Measurements from ENCODE around the gene ABLIM3. TPM values are rescaled to one million over a fixed set of nuclear protein-coding genes. Genes with fewer than 3 reads are reported as not detected.

ABLIM3 gene
- polyA plus RNA-seq, 2 donors, result 17.1 to 56.2 TPM

DNA sequence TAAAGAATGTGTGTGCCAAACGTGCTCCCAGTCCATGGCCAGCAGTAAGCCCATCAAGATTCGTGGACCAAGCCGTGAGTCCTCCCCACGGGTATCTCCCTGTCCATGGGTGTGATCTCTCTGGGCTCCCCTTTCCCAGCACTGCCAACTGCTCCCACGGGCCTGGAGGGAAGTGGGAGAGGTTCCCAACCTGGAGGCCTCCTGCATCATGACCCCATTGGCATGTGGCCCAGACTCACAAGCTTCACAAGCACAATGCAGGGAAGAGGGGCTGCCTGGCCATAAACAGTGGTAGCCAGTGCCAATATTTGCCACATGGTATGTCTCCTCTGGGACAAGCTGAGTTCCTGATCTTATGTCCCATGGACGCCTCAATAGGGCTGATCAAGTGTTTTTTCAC lies 59.1 kb downstream of the ABLIM3 start:
- Histone ChIP-seq H3K4me3 (ENCODE audit: low read depth in 1 of 2, low read length in 2 of 2) (no peak overlapping the region), H3K36me3 (ENCODE audit: control insufficient read depth in 2 of 2, insufficient read depth in 2 of 2, low read length in 1 of 2) (peaks cover 0 to 12% of the 10 kb centered on the region in 2 donors), H3K27ac (ENCODE audit: low read depth in 2 of 2, low read length in 1 of 2) (no peak overlapping the region), H3K27me3 (ENCODE audit: control insufficient read depth in 1 of 2, insufficient read depth in 2 of 2, low read length in 2 of 2) (no peaks in the 10 kb centered on the region), H3K9me3 (ENCODE audit: control insufficient read depth in 2 of 2, insufficient read depth in 1 of 2, low read depth in 1 of 2, low read length in 1 of 2) (no peaks in the 10 kb centered on the region), H3K4me1 (ENCODE audit: control insufficient read depth in 2 of 2, insufficient read depth in 2 of 2, low read length in 1 of 2) (peaks cover 0 to 2% of the 10 kb centered on the region in 2 donors)
- 62 to 66% methylated on average over 6 of the region's 6 CpGs for WGBS, 2 donors

DNA sequence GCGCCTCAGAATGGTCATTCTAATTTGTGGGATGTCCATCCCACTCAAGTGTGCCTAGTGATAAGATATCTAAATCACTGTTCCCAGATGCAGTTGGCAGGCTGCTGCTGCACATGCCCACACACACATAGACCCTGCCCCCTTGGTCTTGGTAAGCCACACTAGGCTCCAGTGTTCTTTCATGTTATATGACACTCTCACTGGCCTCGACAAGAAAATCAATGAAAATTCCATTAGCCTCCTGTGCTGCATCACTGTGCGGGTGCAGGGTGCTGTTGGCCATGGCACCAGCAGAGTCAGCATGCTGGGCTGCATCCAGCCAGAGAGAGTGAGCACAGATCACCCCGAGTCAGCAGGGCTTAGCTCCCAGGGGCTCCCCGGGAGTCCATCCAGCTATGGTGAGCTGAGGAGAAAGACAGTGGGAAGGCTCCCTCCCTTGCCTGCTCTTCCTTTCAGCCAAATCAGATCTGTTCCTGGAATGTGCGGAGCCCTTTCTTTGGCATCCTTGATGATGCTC lies 59.9 kb downstream of the ABLIM3 start:
- Histone ChIP-seq H3K27me3 (ENCODE audit: control insufficient read depth in 1 of 2, insufficient read depth in 2 of 2, low read length in 2 of 2) (no peaks in the 10 kb centered on the region), H3K27ac (ENCODE audit: low read depth in 2 of 2, low read length in 1 of 2) (no peak overlapping the region), H3K4me1 (ENCODE audit: control insufficient read depth in 2 of 2, insufficient read depth in 2 of 2, low read length in 1 of 2) (peaks cover 0 to 5% of the 10 kb centered on the region in 2 donors), H3K36me3 (ENCODE audit: control insufficient read depth in 2 of 2, insufficient read depth in 2 of 2, low read length in 1 of 2) (peaks cover 0 to 12% of the 10 kb centered on the region in 2 donors), H3K9me3 (ENCODE audit: control insufficient read depth in 2 of 2, insufficient read depth in 1 of 2, low read depth in 1 of 2, low read length in 1 of 2) (no peaks in the 10 kb centered on the region), H3K4me3 (ENCODE audit: low read depth in 1 of 2, low read length in 2 of 2) (no peak overlapping the region)
- 73 to 74% methylated on average over 6 of the region's 6 CpGs for WGBS, 2 donors

DNA sequence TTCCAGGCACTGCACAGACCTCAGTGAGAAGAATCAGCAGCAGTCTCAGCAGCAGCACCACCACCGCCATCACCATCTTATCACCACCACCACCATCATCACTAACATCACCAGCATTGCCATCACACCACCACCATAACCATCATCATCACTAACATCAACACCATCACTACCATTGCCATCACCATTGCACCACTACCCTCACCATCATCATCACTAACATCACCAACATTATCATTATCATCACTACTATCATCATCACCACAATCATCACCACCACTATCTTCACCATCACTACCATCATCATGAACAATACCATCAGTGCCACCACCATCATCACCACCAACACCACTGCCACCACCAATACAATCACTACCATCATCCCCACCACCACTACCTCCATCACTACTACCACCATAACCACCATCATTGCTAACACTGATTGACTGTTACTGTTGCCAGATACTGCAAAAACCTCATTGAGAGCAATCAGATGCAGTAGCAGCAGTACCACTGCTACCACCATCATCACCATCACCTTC lies 61.7 kb downstream of the ABLIM3 start:
- Histone ChIP-seq H3K4me1 (ENCODE audit: control insufficient read depth in 2 of 2, insufficient read depth in 2 of 2, low read length in 1 of 2) (peaks cover 5 to 7% of the 10 kb centered on the region in 2 donors), H3K27me3 (ENCODE audit: control insufficient read depth in 1 of 2, insufficient read depth in 2 of 2, low read length in 2 of 2) (no peaks in the 10 kb centered on the region), H3K9me3 (ENCODE audit: control insufficient read depth in 2 of 2, insufficient read depth in 1 of 2, low read depth in 1 of 2, low read length in 1 of 2) (no peaks in the 10 kb centered on the region), H3K36me3 (ENCODE audit: control insufficient read depth in 2 of 2, insufficient read depth in 2 of 2, low read length in 1 of 2) (peaks cover 0 to 15% of the 10 kb centered on the region in 2 donors), H3K4me3 (ENCODE audit: low read depth in 1 of 2, low read length in 2 of 2) (no peak overlapping the region), H3K27ac (ENCODE audit: low read depth in 2 of 2, low read length in 1 of 2) (no peak overlapping the region)
- 96 to 100% methylated on average over 1 of the region's 1 CpG for WGBS, 2 donors

DNA sequence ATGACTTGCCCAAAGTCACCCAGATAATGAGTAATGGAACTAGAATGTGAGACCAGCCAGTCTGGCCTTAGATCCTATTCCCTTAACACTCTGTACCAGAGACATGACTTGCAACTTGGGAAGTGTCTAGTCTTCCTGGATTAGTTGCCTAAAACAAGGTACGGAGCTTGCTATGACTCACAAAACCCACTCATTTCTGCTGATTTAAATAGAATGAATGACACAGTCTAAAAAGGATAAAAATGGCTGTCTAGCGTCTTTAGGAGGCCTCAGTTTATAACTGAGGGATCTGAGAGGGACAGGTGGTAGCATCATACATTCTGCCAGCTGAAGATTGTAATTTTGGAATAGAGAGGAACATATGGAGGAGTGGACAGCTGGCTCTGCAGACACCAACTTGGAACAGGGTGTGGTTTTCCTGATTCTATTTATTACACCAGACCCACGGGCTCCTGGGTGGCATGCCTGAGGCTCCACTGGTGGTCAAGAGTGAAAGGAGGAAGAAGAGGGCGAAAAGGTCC lies 62.7 kb downstream of the ABLIM3 start:
- Histone ChIP-seq H3K27ac (ENCODE audit: low read depth in 2 of 2, low read length in 1 of 2) (no peak overlapping the region), H3K4me3 (ENCODE audit: low read depth in 1 of 2, low read length in 2 of 2) (no peak overlapping the region), H3K27me3 (ENCODE audit: control insufficient read depth in 1 of 2, insufficient read depth in 2 of 2, low read length in 2 of 2) (no peaks in the 10 kb centered on the region), H3K4me1 (ENCODE audit: control insufficient read depth in 2 of 2, insufficient read depth in 2 of 2, low read length in 1 of 2) (peaks cover 5 to 7% of the 10 kb centered on the region in 2 donors), H3K36me3 (ENCODE audit: control insufficient read depth in 2 of 2, insufficient read depth in 2 of 2, low read length in 1 of 2) (peaks cover 0 to 15% of the 10 kb centered on the region in 2 donors), H3K9me3 (ENCODE audit: control insufficient read depth in 2 of 2, insufficient read depth in 1 of 2, low read depth in 1 of 2, low read length in 1 of 2) (no peaks in the 10 kb centered on the region)
- WGBS, 2 donors, result 59 to 60% methylated on average over 4 of the region's 4 CpGs

DNA sequence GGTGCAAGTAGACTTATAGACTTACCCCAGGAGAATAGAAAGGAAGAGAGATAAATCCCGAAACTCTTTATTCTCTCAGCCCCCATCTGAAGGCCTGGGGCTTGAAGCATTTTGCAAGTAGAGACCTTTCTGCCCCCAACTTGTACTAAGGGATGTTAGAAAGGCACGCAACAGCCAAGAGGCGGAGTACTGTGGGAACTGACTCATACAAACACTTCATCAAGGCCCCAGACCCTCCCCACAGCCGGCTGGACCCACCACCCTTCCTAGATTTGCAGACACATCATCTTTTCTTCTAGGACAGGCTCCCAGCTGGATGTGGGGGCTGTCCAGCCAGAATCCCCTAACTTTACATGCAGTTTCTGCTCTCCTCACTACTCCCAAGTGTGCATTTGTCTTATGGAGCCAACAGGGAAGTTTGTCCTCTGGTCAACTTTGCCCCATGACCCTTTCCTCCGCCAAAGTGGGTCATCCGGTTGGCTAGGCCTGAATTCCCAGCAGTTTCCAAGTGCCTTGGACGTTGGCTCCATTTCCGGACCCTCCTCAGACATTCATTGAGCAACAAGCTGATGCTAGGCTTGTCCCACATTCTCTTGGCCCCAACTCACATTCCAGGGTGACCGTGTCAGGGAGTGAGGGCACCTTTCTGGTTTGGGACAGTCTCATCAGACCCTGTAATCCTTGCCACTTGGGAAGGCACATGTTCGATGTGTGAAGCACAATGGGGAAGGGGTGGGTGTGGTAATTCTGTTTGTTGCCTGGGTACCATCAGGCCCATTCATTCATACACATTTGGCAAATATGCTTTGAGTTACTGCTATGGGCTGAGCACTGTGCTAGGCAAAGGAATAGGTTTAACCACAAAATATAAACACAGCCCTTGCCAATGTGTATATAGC lies 64.6 kb downstream of the ABLIM3 start:
- peaks cover 0 to 11% of the 10 kb centered on the region in 2 donors for H3K36me3 ChIP-seq (ENCODE audit: control insufficient read depth in 2 of 2, insufficient read depth in 2 of 2, low read length in 1 of 2)
- no peaks in the 10 kb centered on the region for H3K27me3 ChIP-seq (ENCODE audit: control insufficient read depth in 1 of 2, insufficient read depth in 2 of 2, low read length in 2 of 2)
- H3K9me3 ChIP-seq (ENCODE audit: control insufficient read depth in 2 of 2, insufficient read depth in 1 of 2, low read depth in 1 of 2, low read length in 1 of 2), result no peaks in the 10 kb centered on the region
- no peak overlapping the region for H3K4me3 ChIP-seq (ENCODE audit: low read depth in 1 of 2, low read length in 2 of 2)
- 72 to 76% methylated on average over 10 of the region's 10 CpGs for WGBS, 2 donors
- no peak overlapping the region for H3K27ac ChIP-seq (ENCODE audit: low read depth in 2 of 2, low read length in 1 of 2)
- H3K4me1 ChIP-seq (ENCODE audit: control insufficient read depth in 2 of 2, insufficient read depth in 2 of 2, low read length in 1 of 2), result peaks cover 5 to 7% of the 10 kb centered on the region in 2 donors

DNA sequence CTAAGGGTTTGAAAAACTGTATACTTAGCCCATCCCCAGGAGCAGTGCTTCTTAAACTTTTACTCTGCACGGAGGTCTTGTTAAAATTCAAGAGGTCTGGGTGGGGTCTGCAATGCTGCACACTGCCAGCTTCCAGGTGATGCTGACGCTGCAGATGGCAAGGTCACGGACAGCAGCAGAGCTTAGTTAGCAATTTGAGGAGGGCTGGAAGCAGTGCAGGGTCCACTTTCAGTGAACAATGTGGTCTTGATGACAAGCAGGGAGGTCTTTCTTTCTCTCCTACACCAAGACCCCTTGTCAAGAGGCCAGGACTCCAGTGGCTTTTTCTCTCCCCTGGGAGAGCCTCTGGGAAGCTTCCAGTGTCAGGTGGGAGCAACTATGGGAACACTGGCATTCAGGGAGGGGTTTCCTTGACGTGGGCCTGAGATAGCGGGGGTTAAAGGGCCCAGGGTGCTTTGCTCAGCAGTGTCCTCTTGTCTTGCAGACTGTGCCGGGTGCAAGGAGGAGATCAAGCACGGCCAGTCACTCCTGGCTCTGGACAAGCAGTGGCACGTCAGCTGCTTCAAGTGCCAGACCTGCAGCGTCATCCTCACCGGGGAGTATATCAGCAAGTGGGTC lies 65.3 kb downstream of the ABLIM3 start:
- Histone ChIP-seq H3K36me3 (ENCODE audit: control insufficient read depth in 2 of 2, insufficient read depth in 2 of 2, low read length in 1 of 2) (peaks cover 0 to 11% of the 10 kb centered on the region in 2 donors), H3K4me3 (ENCODE audit: low read depth in 1 of 2, low read length in 2 of 2) (no peak overlapping the region), H3K27ac (ENCODE audit: low read depth in 2 of 2, low read length in 1 of 2) (no peak overlapping the region), H3K4me1 (ENCODE audit: control insufficient read depth in 2 of 2, insufficient read depth in 2 of 2, low read length in 1 of 2) (peaks cover 5 to 7% of the 10 kb centered on the region in 2 donors), H3K9me3 (ENCODE audit: control insufficient read depth in 2 of 2, insufficient read depth in 1 of 2, low read depth in 1 of 2, low read length in 1 of 2) (no peaks in the 10 kb centered on the region), H3K27me3 (ENCODE audit: control insufficient read depth in 1 of 2, insufficient read depth in 2 of 2, low read length in 2 of 2) (no peaks in the 10 kb centered on the region)
- WGBS, 2 donors, result 55 to 70% methylated on average over 10 of the region's 10 CpGs

DNA sequence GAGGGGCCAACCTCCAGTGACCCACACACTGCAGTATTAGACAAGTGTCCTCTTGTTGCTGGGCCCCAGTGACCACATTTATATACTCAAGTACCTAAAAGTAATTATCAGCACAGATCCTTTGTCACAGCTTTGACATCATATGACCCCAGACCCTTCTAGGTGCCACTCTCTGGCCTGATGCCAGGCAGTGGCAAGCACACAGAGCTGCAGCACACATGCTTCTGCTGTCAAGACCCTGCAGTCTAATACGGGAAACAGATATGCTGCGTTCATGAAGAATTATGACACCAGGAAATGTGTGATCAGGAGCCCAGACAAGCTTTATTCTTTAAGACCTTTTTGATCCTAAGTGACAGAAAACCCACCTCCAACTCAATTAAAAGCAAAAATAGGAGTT lies 66.5 kb downstream of the ABLIM3 start:
- 63 to 71% methylated on average over 2 of the region's 2 CpGs for WGBS, 2 donors
- Histone ChIP-seq H3K36me3 (ENCODE audit: control insufficient read depth in 2 of 2, insufficient read depth in 2 of 2, low read length in 1 of 2) (peaks cover 0 to 10% of the 10 kb centered on the region in 2 donors), H3K27me3 (ENCODE audit: control insufficient read depth in 1 of 2, insufficient read depth in 2 of 2, low read length in 2 of 2) (no peaks in the 10 kb centered on the region), H3K27ac (ENCODE audit: low read depth in 2 of 2, low read length in 1 of 2) (no peak overlapping the region), H3K4me3 (ENCODE audit: low read depth in 1 of 2, low read length in 2 of 2) (no peak overlapping the region), H3K4me1 (ENCODE audit: control insufficient read depth in 2 of 2, insufficient read depth in 2 of 2, low read length in 1 of 2) (peaks cover 5 to 7% of the 10 kb centered on the region in 2 donors), H3K9me3 (ENCODE audit: control insufficient read depth in 2 of 2, insufficient read depth in 1 of 2, low read depth in 1 of 2, low read length in 1 of 2) (no peaks in the 10 kb centered on the region)

DNA sequence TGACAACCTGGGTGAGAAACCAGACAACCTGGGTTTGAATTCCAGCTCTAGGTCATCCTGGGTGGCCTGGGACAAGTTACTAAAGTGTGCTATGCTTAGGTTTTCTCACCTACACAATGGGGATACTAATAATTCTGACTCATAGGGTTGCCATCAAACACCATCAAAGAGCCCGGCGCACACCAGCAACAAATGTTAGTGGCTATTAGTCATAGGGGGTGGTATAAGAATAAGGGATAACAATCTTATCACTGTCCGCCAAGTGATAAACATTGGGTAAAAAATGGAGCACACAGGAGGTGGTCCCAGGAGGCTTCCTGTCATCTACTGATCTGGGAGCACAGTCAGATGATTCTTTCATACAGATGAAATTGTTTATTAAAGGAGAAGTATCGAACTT lies 68.9 kb downstream of the ABLIM3 start:
- Histone ChIP-seq H3K27ac (ENCODE audit: low read depth in 2 of 2, low read length in 1 of 2) (no peak overlapping the region), H3K9me3 (ENCODE audit: control insufficient read depth in 2 of 2, insufficient read depth in 1 of 2, low read depth in 1 of 2, low read length in 1 of 2) (no peaks in the 10 kb centered on the region), H3K4me1 (ENCODE audit: control insufficient read depth in 2 of 2, insufficient read depth in 2 of 2, low read length in 1 of 2) (peaks cover 4 to 5% of the 10 kb centered on the region in 2 donors), H3K4me3 (ENCODE audit: low read depth in 1 of 2, low read length in 2 of 2) (no peak overlapping the region), H3K36me3 (ENCODE audit: control insufficient read depth in 2 of 2, insufficient read depth in 2 of 2, low read length in 1 of 2) (peaks cover 0 to 3% of the 10 kb centered on the region in 2 donors), H3K27me3 (ENCODE audit: control insufficient read depth in 1 of 2, insufficient read depth in 2 of 2, low read length in 2 of 2) (no peaks in the 10 kb centered on the region)
- 81 to 90% methylated on average over 4 of the region's 4 CpGs for WGBS, 2 donors

DNA sequence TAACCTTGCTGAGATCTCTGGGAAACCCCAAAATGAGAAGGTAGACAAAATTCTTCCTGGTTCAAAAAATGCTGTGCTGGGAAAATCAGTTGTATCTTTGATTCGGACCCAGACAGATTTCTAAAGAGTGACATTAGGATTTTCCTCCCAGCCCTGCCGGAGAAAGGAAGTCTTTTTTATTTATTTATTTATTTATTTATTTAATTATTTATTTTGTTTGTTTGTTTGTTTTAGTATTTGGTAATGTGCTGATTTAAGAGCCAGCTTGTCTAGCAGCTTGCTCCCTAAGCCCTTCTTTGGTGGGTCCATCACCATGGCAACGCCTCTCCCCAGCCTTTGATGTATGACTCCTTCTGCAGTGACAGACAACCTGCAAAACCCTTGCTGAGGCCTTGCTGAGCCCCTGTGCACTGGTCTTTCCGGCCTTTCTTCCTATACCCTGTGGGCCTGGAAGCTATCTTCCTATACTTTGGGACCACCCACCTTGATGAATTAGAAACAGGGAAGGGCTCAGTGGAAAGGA lies 69.7 kb downstream of the ABLIM3 start:
- Histone ChIP-seq H3K9me3 (ENCODE audit: control insufficient read depth in 2 of 2, insufficient read depth in 1 of 2, low read depth in 1 of 2, low read length in 1 of 2) (no peaks in the 10 kb centered on the region), H3K4me1 (ENCODE audit: control insufficient read depth in 2 of 2, insufficient read depth in 2 of 2, low read length in 1 of 2) (peaks cover 2 to 5% of the 10 kb centered on the region in 2 donors), H3K27ac (ENCODE audit: low read depth in 2 of 2, low read length in 1 of 2) (no peak overlapping the region), H3K27me3 (ENCODE audit: control insufficient read depth in 1 of 2, insufficient read depth in 2 of 2, low read length in 2 of 2) (no peaks in the 10 kb centered on the region), H3K36me3 (ENCODE audit: control insufficient read depth in 2 of 2, insufficient read depth in 2 of 2, low read length in 1 of 2) (peaks cover 0 to 3% of the 10 kb centered on the region in 2 donors), H3K4me3 (ENCODE audit: low read depth in 1 of 2, low read length in 2 of 2) (no peak overlapping the region)
- 82 to 86% methylated on average over 4 of the region's 4 CpGs for WGBS, 2 donors

Measured in esophagus (tissue), 2 donors.